ENCODE results near the gene ERBIN.

GRCh38 chr5:65948115-65948747, 21.9 kb downstream of the ERBIN start:
- TF ChIP-seq POLR2A (IDR thresholded peaks at IDR 0.05; ENCODE audit: low read depth, low read length) (no peak), POLR2AphosphoS5 (IDR thresholded peaks at IDR 0.05; ENCODE audit: low read depth, low read length) (no peak)
